ENCODE data around the gene METAP1D.
"Not testable (repeated sequence)": the region's sequence is repeated elsewhere in the genome, so short reads cannot be mapped to it uniquely, and the experiment has no call there.

Gene METAP1D

GRCh38 chr2:172048508-172049503 lies 49.1 kb downstream of the METAP1D start:
- no peak for DNase-seq (ENCODE audit: low spot score)

GRCh38 chr2:172049567-172050120 lies 49.9 kb downstream of the METAP1D start:
- no peak for DNase-seq (ENCODE audit: low spot score)

GRCh38 chr2:172050479-172051125 lies 50.8 kb downstream of the METAP1D start:
- no peak for DNase-seq (ENCODE audit: low spot score)

- no peak for DNase-seq (ENCODE audit: low spot score)
Observed at GRCh38 chr2:172052000-172052983, 52.5 kb downstream of the METAP1D start.

GRCh38 chr2:172053486-172053885 lies 53.7 kb downstream of the METAP1D start:
- DNase-seq (ENCODE audit: low spot score) = no peak

- DNase-seq (ENCODE audit: low spot score) = no peak
Observed at GRCh38 chr2:172056293-172056692, 56.5 kb downstream of the METAP1D start.

GRCh38 chr2:172058660-172059059 lies 58.9 kb downstream of the METAP1D start:
- DNase-seq (ENCODE audit: low spot score) = no peak

- DNase-seq (ENCODE audit: low spot score) = not testable (repeated sequence)
Observed at GRCh38 chr2:172060118-172060517, 60.4 kb downstream of the METAP1D start.

GRCh38 chr2:172062402-172063004 lies 62.8 kb downstream of the METAP1D start:
- no peak for DNase-seq (ENCODE audit: low spot score)

- no peak for DNase-seq (ENCODE audit: low spot score)
Observed at GRCh38 chr2:172063446-172063845, 63.7 kb downstream of the METAP1D start.

- DNase-seq (ENCODE audit: low spot score) = no peak
Observed at GRCh38 chr2:172065111-172065510, 65.4 kb downstream of the METAP1D start.

GRCh38 chr2:172066394-172066886 lies 66.7 kb downstream of the METAP1D start:
- no peak for DNase-seq (ENCODE audit: low spot score)

GRCh38 chr2:172067905-172068304 lies 68.2 kb downstream of the METAP1D start:
- not testable (repeated sequence) for DNase-seq (ENCODE audit: low spot score)

- no peak for DNase-seq (ENCODE audit: low spot score)
Observed at GRCh38 chr2:172070936-172071335, 71.2 kb downstream of the METAP1D start.

- DNase-seq (ENCODE audit: low spot score) = no peak
Observed at GRCh38 chr2:172072303-172072702, 72.5 kb downstream of the METAP1D start.

- DNase-seq (ENCODE audit: low spot score) = no peak
Observed at GRCh38 chr2:172072706-172073105, 73.0 kb downstream of the METAP1D start.

GRCh38 chr2:172073518-172073917 lies 73.8 kb downstream of the METAP1D start:
- no peak for DNase-seq (ENCODE audit: low spot score)

- no peak for DNase-seq (ENCODE audit: low spot score)
Observed at GRCh38 chr2:172074254-172074653, 74.5 kb downstream of the METAP1D start.

- no peak for DNase-seq (ENCODE audit: low spot score)
Observed at GRCh38 chr2:172079416-172079815, 79.7 kb downstream of the METAP1D start.

GRCh38 chr2:172079838-172080640 lies 80.3 kb downstream of the METAP1D start:
- DNase-seq (ENCODE audit: low spot score) = no peak
